Measurements from ENCODE around the gene SFPQ.
"Not testable (repeated sequence)": the region's sequence is repeated elsewhere in the genome, so short reads cannot be mapped to it uniquely, and the experiment has no call there.

Gene SFPQ

GRCh38 chr1:35186239-35186638 lies 6.7 kb downstream of the SFPQ start:
- no peak for DNase-seq

DNA sequence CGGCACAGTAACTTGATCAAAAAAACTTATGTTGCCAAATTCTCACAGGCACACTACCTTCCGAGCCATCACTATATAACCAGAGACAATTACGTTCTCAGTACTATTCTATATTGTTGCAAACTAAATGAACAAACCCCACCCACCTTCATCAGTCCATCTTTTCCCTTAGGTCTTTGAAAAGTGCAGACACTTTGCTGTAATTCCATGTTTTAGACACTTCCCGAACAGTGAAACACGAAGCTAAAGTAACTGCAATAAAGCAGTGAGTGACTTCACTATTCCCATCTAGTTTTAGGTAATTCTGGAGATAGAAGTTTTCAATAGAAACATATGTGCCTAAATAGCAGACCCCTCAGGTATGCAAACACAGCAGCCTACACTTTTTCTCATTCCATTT lies 7.7 kb downstream of the SFPQ start:
- no peak for DNase-seq

DNA sequence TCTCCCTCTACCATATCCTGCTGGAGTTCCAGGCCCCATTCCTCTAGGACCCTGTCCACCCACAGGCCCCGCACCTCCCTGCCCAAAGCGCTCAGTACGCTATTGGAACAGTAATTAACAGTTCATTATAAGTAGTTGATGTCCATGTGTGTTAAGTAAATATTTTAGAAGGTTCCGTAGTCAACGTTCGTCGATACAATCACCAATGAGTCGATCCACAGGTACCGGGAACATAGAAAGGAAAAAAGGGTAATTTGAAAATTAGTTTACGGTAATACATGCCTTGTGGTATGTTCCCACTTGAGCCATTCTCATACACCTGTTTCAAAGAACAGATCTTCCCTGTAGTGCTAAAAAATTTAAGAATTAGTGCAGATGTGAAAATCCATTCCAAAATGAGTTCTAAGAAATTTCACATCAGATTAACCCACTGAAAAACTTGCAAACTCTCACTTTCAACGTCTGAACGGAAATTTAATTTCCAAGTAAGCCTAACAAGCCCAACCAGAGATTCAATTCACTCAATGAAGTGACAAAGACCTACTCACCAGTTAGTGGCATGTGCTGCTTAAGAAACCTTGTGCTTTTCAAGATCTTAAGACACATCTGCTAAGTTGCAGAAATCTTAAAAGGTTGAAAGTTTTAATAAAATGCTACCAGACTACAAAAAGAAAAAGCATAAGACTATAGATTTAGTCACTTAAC lies 8.3 kb downstream of the SFPQ start:
- DNase-seq: no peak

DNA sequence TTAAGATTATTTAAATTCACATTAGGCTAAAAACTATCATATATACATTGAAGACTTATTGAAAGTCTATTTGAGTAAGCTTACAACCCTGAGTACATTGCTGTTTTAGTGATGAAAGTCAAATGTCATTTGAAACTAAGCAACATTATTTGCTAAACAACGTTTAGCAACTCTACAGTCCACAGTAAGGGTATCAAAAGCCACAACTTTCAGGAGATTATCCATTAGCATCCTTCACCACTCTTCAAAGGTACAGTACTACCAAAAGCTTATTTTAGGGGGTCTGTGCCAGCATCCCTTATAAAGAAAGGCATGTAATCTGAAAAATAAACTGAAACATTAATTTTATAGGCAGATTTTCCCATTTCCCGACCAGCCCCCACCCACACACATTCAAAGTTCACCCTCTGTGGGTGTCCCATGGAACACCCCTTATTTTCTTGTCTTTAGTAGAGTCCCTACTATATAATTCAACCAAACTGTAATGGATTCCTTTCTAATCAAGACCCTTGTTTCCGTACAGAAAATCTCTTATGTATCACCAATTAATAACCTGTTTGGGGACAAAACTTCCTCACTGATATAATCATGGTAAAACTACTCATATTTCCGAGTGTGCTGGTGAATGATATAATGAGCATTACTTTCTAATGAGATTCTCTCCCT lies 11.0 kb downstream of the SFPQ start:
- no peak for DNase-seq

DNA sequence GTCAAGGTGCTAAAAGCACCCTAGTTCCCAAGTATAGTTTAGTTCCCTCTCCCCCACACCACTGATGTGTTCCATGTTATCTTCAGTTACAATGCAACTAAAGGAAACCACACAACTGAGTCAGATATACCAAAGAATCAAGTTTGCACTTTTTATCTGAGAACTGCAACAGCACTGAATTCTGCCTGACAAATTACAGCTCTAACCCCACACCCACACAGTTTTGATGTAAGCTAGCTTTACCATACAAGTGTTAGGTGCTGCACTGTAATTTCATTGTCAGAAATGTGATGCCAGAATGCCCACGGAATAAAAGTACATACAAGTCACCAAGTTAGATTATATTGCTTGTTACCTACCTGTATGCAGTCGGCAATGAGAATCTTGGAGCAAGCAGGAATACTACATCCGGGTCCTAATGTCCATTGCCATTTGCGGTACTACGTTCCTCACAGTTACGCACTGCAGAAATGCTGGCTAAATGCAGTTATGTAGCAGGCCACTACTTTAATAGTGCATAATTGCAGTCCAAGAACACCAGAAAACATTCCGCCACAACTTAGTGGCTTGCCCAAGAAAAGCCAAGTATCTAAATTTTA lies 12.1 kb downstream of the SFPQ start:
- DNase-seq: no peak

GRCh38 chr1:35179908-35180307 lies 13.0 kb downstream of the SFPQ start:
- no peak for DNase-seq

- no peak for DNase-seq
Measured at GRCh38 chr1:35178874-35179380, 14.0 kb downstream of the SFPQ start.

- no peak for DNase-seq
Measured at GRCh38 chr1:35178295-35178695, 14.7 kb downstream of the SFPQ start.

- DNase-seq: no peak
Measured at GRCh38 chr1:35177237-35177786, 15.6 kb downstream of the SFPQ start.

GRCh38 chr1:35175602-35176001 lies 17.3 kb downstream of the SFPQ start:
- DNase-seq: no peak

GRCh38 chr1:35175098-35175576 lies 17.8 kb downstream of the SFPQ start:
- no peak for DNase-seq

DNA sequence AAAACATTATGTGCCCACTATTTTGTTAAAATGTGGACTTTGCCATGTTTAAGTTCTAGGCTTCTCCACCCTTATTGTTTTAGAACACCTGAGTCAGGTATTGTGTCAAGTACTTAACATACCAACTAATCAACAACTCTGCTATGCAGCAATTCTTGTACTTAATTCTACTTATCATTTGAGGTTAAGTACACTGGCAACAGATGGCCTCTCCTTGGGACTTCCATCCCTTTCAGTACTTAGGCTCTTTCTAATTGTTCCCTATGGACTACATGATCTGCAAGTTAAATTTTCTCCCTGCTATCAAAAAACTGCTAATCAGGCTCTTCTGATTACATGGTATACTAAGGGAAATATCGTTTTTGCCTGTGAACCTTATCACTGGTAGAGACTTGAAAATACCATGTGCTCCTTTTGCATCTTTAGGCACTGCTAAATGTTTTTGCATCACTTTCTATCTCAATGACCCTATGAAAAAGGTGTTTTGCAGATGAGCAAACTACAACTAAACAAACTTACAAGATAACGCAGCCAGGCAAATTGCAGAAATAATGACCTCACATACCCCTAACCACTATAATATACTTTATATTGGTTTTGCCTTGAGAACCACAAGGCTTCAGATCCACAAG lies 18.9 kb downstream of the SFPQ start:
- DNase-seq: no peak

DNA sequence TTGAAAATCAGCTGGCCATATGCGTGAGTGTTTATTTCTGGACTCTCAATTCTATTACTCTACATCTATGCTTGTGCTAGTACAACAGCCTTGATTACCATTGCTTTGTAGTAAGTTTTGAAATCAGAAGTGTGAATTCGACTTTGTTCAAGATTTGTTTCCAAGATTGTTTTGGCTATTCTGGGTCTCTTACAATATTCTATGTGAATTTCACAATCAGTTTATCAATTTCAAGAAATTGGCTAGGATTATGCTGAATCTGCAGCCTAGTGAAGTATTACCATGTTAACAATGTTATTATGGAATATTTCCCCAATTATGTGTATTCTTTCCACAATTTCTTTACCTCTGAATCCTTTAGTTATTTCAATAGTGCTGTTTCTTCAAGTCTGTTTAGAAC lies 19.5 kb downstream of the SFPQ start:
- DNase-seq: no peak

GRCh38 chr1:35172022-35172421 lies 20.9 kb downstream of the SFPQ start:
- no peak for DNase-seq

- no peak for DNase-seq
Measured at GRCh38 chr1:35171579-35171978, 21.4 kb downstream of the SFPQ start.

DNA sequence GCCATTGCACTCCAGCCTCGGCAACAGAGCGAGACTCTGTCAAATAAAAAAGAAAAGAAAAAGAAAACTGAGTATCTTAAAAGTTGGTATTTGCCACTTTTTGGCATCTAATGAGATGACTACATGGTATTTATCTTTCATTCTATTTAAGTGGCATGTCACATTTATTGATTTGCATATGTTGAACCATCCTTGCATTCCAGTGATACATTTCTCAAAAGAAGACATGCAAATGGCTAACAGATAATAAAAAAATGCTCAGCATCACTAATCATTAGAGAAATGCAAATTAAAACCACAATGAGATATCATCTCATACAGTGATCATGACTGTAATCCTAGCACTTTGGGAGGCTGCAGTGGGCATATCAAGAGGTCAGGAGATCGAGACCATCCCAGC lies 28.1 kb downstream of the SFPQ start:
- DNase-seq: no peak

DNA sequence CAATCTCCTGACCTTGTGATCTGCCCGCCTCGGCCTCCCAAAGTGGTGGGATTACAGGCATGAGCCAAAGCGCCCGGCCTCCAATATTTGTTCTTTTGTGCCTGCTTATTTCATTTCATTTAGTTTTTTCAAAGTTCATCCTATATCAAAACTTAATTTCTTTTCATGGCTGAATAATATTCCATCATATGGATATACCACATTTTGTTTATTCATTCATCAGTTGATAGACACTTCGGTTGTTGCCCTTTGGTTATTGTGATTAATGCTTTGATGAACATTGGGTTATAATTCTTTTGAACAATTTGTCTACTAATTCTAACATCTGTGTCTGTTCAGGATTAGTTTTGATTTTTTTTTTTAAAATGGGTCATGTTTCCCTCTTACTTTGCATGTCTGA lies 41.7 kb downstream of the SFPQ start:
- no peak for DNase-seq

DNA sequence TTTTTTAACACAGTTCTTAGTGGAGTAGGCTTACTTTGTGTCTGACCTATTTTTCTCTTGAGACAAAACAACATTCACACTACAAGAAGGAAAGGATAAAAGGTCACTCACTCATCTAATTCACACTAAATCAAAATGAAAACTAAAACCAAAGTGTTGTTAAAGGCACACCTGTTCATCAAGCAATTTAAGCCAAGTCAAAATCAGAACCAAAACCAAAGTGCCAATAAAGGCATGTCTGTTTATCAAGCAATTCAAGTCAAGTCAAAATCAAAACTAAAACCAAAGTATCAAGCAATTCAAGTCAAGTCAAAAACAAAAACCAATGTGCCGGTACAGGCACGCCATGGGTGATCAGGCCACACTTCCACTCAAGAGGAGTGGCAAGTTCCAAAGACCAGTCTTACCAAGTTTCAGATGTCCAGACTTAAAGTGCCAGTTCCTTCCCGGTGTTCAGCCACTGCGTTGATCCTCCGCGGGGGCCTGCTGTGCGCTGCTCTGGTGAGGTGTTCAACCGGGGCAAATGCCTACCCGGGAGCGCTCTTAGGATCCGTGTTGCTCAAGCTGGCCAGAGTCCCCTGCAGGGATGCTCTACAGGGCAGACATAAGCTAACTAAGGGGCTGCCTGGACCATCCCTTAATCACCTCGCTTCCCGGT lies 46.9 kb downstream of the SFPQ start:
- DNase-seq: not testable (repeated sequence)

DNA sequence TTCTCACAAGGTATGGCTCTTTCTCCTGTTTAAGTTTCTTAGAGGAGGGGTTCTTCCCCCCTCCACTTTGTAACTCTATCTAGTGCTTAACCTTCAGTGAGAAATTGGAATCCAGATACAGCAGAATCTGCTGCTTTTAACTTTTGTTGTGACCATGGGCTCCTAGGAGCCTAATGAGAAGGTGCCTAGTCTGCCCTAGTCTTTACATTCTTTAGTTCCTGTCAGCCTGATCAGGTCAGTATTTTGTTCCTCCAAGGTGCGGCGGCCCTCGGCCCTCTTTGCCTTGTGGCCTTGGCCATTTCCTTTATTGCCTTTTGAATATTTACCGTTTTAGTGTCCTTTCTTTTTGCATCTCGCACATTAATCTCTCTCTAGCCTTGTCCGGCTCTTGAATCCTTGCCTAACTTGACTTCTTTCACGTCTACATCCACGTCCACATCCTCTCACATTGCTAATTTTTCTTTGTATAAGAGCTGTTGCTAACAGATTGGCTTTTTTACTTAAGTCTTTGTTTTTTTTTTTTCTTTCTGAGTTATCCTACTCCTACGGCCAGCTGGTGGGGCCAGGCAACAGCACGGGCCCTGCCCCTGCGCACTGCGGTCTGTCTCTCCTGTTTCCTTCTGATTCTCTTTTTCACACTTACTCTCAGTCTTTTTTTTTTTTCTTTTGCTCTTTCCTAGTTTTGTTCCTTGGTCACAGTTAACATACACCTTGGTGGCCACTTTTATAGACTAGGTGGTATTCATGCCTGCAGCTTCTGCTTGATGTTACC lies 49.0 kb downstream of the SFPQ start:
- DNase-seq: no peak

- not testable (repeated sequence) for DNase-seq
Measured at GRCh38 chr1:35142728-35143127, 50.2 kb downstream of the SFPQ start.

DNA sequence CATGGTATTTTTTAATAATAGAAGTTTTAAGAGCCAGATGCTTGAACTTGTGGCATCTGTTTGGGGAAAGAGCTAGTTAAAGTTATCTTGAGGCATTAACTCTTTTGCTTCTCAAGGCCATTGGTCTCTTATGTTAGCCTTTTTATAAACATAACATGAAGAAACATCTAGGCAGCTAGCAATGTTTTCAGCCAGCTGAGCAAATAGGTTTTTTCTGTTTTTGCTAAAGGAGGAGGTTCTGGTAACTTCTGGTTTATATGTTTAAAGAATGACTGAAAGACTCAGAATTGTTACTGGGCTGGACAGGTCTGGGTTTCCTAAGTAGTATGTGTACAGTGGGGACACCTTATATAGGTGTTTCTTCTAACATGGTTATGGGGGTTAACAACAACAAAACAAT lies 50.7 kb downstream of the SFPQ start:
- DNase-seq: not testable (repeated sequence)
